HEK293 (cell line): Measurements from ENCODE around the gene AJM1.
A peak's percentile ranks its signal among the peaks of the same experiment; 100 is the strongest.

ENCODE experiments used
- CTCF ChIA-PET: fragments of 350-600 bp; formaldehyde crosslinking; extraction: SDS; loops from one replicate; lab custom pipeline; 2021; ENCODE audit warnings: antibody characterized with exemption; lab: Yijun Ruan, JAX
- POLR2A ChIA-PET: fragments of 300-600 bp; formaldehyde crosslinking; extraction: SDS; loops from one replicate; lab custom pipeline; 2020; ENCODE audit warnings: antibody characterized with exemption, inconsistent platforms; lab: Yijun Ruan, JAX
- H3K27ac ChIP-seq: fragments of 200-500 bp; sonication (Bioruptor generic); 2 replicates; pipeline ENCODE4 v1.5.1; 2014; ENCODE audit warnings: low read depth, low read length, control low read depth, inconsistent platforms; ENCODE audit errors: extremely low read depth
- H3K36me3 ChIP-seq, 2 experiments: fragments of 200-500 bp in 1 of 2; sonication (Bioruptor generic) in 1 of 2; 1 replicate in 1 of 2; 2 replicates in 1 of 2; pipeline ENCODE4 v1.5.1; 2014 to 2017; ENCODE audit warnings: inconsistent platforms in 2 of 2, low read length in 2 of 2; ENCODE audit not compliant: control insufficient read depth in 2 of 2, insufficient read depth in 1 of 2
- H3K4me1 ChIP-seq: fragments of 200-500 bp; sonication (Bioruptor generic); 2 replicates; pipeline ENCODE4 v1.5.1; 2014; ENCODE audit warnings: mild to moderate bottlenecking, low read length, inconsistent platforms; ENCODE audit not compliant: control insufficient read depth, insufficient read depth
- H3K4me3 ChIP-seq: 2 replicates; pipeline ENCODE4 v1.5.1; 2011; ENCODE audit warnings: low read depth, mild to moderate bottlenecking, control low read depth, low read length, moderate library complexity
- H3K9me3 ChIP-seq: fragments of 200-500 bp; sonication (Bioruptor generic); 2 replicates; pipeline ENCODE4 v1.5.1; 2014; ENCODE audit warnings: low read depth, low read length, inconsistent platforms; ENCODE audit not compliant: control insufficient read depth, insufficient read depth
- GLIS1 ChIP-seq: fragments of 450-650 bp; formaldehyde crosslinking; IDR thresholded peaks from 2 replicates; pipeline ENCODE4 v1.5.1; 2016; ENCODE audit warnings: missing biosample characterization, missing genetic modification characterization
- GLIS2 ChIP-seq: fragments of 450-650 bp; formaldehyde crosslinking; IDR thresholded peaks from 2 replicates; pipeline ENCODE4 v1.5.1; 2016; ENCODE audit warnings: missing biosample characterization, missing genetic modification characterization
- IKZF3 ChIP-seq: fragments of 450-650 bp; IDR thresholded peaks from 2 replicates; pipeline ENCODE4 v1.5.0; 2018; ENCODE audit warnings: missing biosample characterization, mild to moderate bottlenecking, missing genetic modification characterization, moderate library complexity
- SP2 ChIP-seq: fragments of 450-650 bp; formaldehyde crosslinking; IDR thresholded peaks from 2 replicates; pipeline ENCODE4 v1.5.1; 2016; ENCODE audit warnings: missing biosample characterization, missing genetic modification characterization
- ZEB2 ChIP-seq: fragments of 450-650 bp; formaldehyde crosslinking; IDR thresholded peaks from 2 replicates; pipeline ENCODE4 v1.5.1; 2016; ENCODE audit warnings: missing biosample characterization, missing genetic modification characterization
- ZFP3 ChIP-seq: fragments of 450-650 bp; formaldehyde crosslinking; IDR thresholded peaks from 2 replicates; pipeline ENCODE4 v1.5.1; 2016; ENCODE audit warnings: low read depth, missing biosample characterization, missing genetic modification characterization
- ZFP37 ChIP-seq: fragments of 450-650 bp; formaldehyde crosslinking; IDR thresholded peaks from 2 replicates; pipeline ENCODE4 v1.5.1; 2016; ENCODE audit warnings: missing biosample characterization, missing genetic modification characterization
- ZNF202 ChIP-seq: fragments of 450-650 bp; formaldehyde crosslinking; IDR thresholded peaks from 2 replicates; pipeline ENCODE4 v1.5.1; 2016; ENCODE audit warnings: missing biosample characterization, missing genetic modification characterization, borderline replicate concordance
- ZNF211 ChIP-seq: fragments of 450-650 bp; formaldehyde crosslinking; IDR thresholded peaks from 2 replicates; pipeline ENCODE4 v1.5.1; 2016; ENCODE audit warnings: low read depth, missing biosample characterization, missing genetic modification characterization
- ZNF266 ChIP-seq: fragments of 450-650 bp; formaldehyde crosslinking; IDR thresholded peaks from 2 replicates; pipeline ENCODE4 v1.5.1; 2016; ENCODE audit warnings: missing biosample characterization, missing genetic modification characterization, low read depth
- ZNF394 ChIP-seq: fragments of 450-650 bp; formaldehyde crosslinking; IDR thresholded peaks from 2 replicates; pipeline ENCODE4 v1.5.1; 2016; ENCODE audit warnings: missing biosample characterization, missing genetic modification characterization, mild to moderate bottlenecking, moderate library complexity, borderline replicate concordance
- ZNF548 ChIP-seq: fragments of 450-650 bp; formaldehyde crosslinking; IDR thresholded peaks from 2 replicates; pipeline ENCODE4 v1.5.1; 2016; ENCODE audit warnings: missing biosample characterization, missing genetic modification characterization
- ZNF555 ChIP-seq: fragments of 450-650 bp; formaldehyde crosslinking; conservative IDR thresholded peaks from 2 replicates; pipeline ENCODE4 v1.5.1; 2017; ENCODE audit warnings: missing biosample characterization, mild to moderate bottlenecking, missing genetic modification characterization, inconsistent platforms
- ZNF560 ChIP-seq: fragments of 450-650 bp; formaldehyde crosslinking; IDR thresholded peaks from 2 replicates; pipeline ENCODE4 v1.5.1; 2017; ENCODE audit warnings: missing biosample characterization, missing genetic modification characterization, borderline replicate concordance
- ZNF600 ChIP-seq: fragments of 450-650 bp; formaldehyde crosslinking; IDR thresholded peaks from 2 replicates; pipeline ENCODE4 v1.5.1; 2016; ENCODE audit warnings: missing biosample characterization, missing genetic modification characterization
- ZNF629 ChIP-seq: fragments of 450-650 bp; formaldehyde crosslinking; IDR thresholded peaks from 2 replicates; pipeline ENCODE4 v1.5.1; 2017; ENCODE audit warnings: missing biosample characterization, missing genetic modification characterization
- TF ChIP-seq, protein P1 (sequence below): fragments of 450-650 bp; formaldehyde crosslinking; IDR thresholded peaks from 2 replicates; pipeline ENCODE4 v1.5.1; 2016; ENCODE audit warnings: missing biosample characterization, missing genetic modification characterization
- TF ChIP-seq, protein P2 (sequence below): fragments of 450-650 bp; formaldehyde crosslinking; optimal IDR thresholded peaks from 2 replicates; pipeline ENCODE3; 2016; ENCODE audit warnings: missing biosample characterization, mild to moderate bottlenecking, missing genetic modification characterization
- TF ChIP-seq, protein P3 (sequence below): fragments of 450-650 bp; formaldehyde crosslinking; IDR thresholded peaks from 2 replicates; pipeline ENCODE4 v1.5.1; 2016; ENCODE audit warnings: missing biosample characterization, missing genetic modification characterization
- TF ChIP-seq, protein P4 (sequence below): fragments of 450-650 bp; formaldehyde crosslinking; IDR thresholded peaks from 2 replicates; pipeline ENCODE4 v1.5.1; 2016; ENCODE audit warnings: missing biosample characterization, missing genetic modification characterization

The AJM1 gene

DNA sequence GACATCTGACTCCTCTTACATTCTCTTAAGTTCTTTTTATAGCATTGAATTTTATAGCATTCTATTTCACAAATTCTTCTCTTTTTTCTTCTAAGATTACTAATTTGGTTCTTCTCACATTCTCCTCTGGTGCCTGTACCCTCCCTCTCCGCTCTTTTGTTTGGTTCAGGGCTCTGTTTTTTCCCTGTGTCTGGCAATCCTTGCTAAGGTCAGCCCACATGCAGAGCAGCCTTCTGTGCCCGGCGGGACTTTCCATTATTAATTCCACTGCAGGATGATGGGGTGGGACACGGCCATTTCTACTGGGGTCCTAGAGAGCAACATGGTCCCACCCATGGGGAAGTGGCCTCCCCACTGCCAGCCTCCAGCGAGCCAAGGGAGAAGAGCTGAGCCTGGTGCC lies 34.2 kb downstream of the AJM1 start:
- H3K4me3 ChIP-seq = no peak overlapping the region
- ChIA-PET POLR2A (no interaction called here), CTCF (interaction anchor here (0.6 to 1.0 kb wide), 2 partner anchors 10 to 158 kb away, joined by 3 to 4 read pairs; partner anchors contain the start of gene TRAF2)
- no peak overlapping the region for H3K27ac ChIP-seq
- H3K36me3 ChIP-seq = no peaks in the 10 kb centered on the region
- H3K4me1 ChIP-seq = no peaks in the 10 kb centered on the region
- no peak for TF ChIP-seq ZNF629
- TF ChIP-seq, protein P1, sequence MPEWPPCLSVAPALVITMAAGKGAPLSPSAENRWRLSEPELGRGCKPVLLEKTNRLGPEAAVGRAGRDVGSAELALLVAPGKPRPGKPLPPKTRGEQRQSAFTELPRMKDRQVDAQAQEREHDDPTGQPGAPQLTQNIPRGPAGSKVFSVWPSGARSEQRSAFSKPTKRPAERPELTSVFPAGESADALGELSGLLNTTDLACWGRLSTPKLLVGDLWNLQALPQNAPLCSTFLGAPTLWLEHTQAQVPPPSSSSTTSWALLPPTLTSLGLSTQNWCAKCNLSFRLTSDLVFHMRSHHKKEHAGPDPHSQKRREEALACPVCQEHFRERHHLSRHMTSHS (tag by site-specific recombination) = no peak
- TF ChIP-seq ZFP37 (tag by site-specific recombination) = no peak
- TF ChIP-seq, protein P2, sequence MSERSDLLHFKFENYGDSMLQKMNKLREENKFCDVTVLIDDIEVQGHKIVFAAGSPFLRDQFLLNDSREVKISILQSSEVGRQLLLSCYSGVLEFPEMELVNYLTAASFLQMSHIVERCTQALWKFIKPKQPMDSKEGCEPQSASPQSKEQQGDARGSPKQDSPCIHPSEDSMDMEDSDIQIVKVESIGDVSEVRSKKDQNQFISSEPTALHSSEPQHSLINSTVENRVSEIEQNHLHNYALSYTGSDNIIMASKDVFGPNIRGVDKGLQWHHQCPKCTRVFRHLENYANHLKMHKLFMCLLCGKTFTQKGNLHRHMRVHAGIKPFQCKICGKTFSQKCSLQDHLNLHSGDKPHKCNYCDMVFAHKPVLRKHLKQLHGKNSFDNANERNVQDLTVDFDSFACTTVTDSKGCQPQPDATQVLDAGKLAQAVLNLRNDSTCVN (tag by site-specific recombination) = no peak
- no peak for TF ChIP-seq ZNF560 (tag by site-specific recombination)
- no peak for TF ChIP-seq IKZF3
- no peak for TF ChIP-seq ZNF202 (tag by site-specific recombination)
- TF ChIP-seq, protein P3, sequence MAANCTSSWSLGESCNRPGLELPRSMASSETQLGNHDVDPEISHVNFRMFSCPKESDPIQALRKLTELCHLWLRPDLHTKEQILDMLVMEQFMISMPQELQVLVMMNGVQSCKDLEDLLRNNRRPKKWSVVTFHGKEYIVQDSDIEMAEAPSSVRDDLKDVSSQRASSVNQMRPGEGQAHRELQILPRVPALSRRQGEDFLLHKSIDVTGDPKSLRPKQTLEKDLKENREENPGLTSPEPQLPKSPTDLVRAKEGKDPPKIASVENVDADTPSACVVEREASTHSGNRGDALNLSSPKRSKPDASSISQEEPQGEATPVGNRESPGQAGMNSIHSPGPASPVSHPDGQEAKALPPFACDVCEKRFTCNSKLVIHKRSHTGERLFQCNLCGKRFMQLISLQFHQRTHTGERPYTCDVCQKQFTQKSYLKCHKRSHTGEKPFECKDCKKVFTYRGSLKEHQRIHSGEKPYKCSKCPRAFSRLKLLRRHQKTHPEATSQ (tag by site-specific recombination) = no peak
- TF ChIP-seq ZNF394 (tag by site-specific recombination) = no peak
- no peak for TF ChIP-seq ZNF555 (tag by site-specific recombination)
- TF ChIP-seq ZFP3 (tag by site-specific recombination) = no peak
- TF ChIP-seq ZNF548 = no peak
- TF ChIP-seq, all 188 proteins: peak for 0
- H3K9me3 ChIP-seq = no peaks in the 10 kb centered on the region

DNA sequence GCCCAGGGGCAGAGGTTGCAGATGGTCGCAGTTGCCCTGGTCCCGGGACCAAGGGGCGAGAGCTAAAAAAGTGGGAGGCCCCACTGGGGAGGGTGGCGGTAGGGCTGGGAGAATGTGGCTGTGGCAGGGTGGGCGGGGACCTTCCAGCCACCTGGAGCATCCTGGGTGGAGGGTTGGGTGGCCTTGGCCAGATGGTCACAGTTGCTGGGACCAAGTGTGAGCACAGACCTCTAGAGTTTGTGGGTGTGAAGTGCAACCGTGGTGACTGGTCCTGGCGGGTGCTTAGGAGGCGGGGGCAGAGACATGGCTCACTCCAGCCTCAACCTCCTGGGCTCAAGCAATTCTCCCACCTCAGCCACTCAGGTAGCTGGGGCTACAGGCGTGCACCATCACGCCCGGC lies 38.4 kb downstream of the AJM1 start:
- ChIA-PET POLR2A (interaction anchor here (0.6 to 1.6 kb wide), 4 partner anchors 15 to 44 kb away, joined by 3 to 4 read pairs (median 3); partner anchors contain the start of gene EDF1), CTCF (interaction anchor here (0.5 to 0.7 kb wide), 2 partner anchors 10 to 14 kb away, joined by 3 to 4 read pairs; no protein-coding TSS in a partner anchor)
- TF ChIP-seq ZEB2 = no peak
- no peak for TF ChIP-seq ZNF266
- TF ChIP-seq, protein P4, sequence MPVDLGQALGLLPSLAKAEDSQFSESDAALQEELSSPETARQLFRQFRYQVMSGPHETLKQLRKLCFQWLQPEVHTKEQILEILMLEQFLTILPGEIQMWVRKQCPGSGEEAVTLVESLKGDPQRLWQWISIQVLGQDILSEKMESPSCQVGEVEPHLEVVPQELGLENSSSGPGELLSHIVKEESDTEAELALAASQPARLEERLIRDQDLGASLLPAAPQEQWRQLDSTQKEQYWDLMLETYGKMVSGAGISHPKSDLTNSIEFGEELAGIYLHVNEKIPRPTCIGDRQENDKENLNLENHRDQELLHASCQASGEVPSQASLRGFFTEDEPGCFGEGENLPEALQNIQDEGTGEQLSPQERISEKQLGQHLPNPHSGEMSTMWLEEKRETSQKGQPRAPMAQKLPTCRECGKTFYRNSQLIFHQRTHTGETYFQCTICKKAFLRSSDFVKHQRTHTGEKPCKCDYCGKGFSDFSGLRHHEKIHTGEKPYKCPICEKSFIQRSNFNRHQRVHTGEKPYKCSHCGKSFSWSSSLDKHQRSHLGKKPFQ = peak; percentile 58; the same call in 1 of the 2 replicates
- peak; percentile 15; the same call in 1 of the 2 replicates for TF ChIP-seq SP2 (tag by site-specific recombination)
- no peak for TF ChIP-seq ZNF600 (tag by site-specific recombination)

DNA sequence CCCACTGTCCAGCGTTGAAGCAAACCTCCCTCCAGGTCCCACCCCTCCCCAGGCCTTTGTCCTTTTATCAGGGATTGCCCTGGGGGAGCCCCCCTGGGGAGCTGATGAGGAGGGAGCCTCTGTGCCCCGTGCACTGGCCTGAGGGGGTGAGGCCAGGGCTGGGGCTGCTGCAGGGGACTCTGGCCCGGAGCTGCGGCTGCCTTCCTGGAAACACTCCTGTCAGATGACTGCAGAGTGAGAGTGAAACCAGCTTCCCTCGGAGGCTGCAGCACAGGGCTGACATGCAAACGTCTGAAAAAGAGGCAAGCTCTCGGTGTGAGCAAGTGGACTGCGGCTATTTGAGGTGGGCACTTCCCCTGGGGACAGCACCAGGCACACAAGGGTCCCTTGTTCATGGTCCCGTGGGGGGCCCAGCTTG lies 39.4 kb downstream of the AJM1 start:
- H3K4me1 ChIP-seq = no peaks in the 10 kb centered on the region
- ChIA-PET CTCF (interaction anchor here (0.6 to 1.0 kb wide), 4 partner anchors 13 to 481 kb away, joined by 3 to 5 read pairs (median 3); partner anchors contain the start of gene AJM1), POLR2A (interaction anchor here (0.8 to 1.6 kb wide), 6 partner anchors 12 to 35 kb away, joined by 3 to 4 read pairs (median 3); partner anchors contain the start of gene EDF1)
- H3K4me3 ChIP-seq = no peak overlapping the region
- H3K27ac ChIP-seq = no peak overlapping the region
- TF ChIP-seq GLIS1 (tag by site-specific recombination) (peak; percentile 82), GLIS2 (tag by site-specific recombination) (peak; percentile 32; the same call in 1 of the 2 replicates), ZNF211 (tag by site-specific recombination) (no peak)
- H3K36me3 ChIP-seq = no peaks in the 10 kb centered on the region
- no peaks in the 10 kb centered on the region for H3K9me3 ChIP-seq

More for the DNA sequence above, 38.4 kb downstream of the AJM1 start:
- no peaks in the 10 kb centered on the region for H3K9me3 ChIP-seq
- H3K27ac ChIP-seq = no peak overlapping the region
- H3K4me3 ChIP-seq = no peak overlapping the region
- H3K36me3 ChIP-seq = no peaks in the 10 kb centered on the region
- H3K4me1 ChIP-seq = no peaks in the 10 kb centered on the region
